GM21528 (cell line): ENCODE measurements around the gene MFGE8.
A peak's percentile ranks its signal among the peaks of the same experiment; 100 is the strongest.

ENCODE experiments used
- ATAC-seq: cut with Tn5 transposase; IDR thresholded peaks from one replicate; pipeline ENCODE4 v1.9.1; 2021; ENCODE audit warnings: mild to moderate bottlenecking, moderate library complexity; ENCODE audit not compliant: unreplicated experiment, low FRiP score

Gene MFGE8

GRCh38 chr15:88920186-88920891 is 7.2 kb upstream of the MFGE8 start:
- ATAC-seq: no peak

GRCh38 chr15:88918738-88919137 is 5.6 kb upstream of the MFGE8 start:
- ATAC-seq: no peak

- no peak for ATAC-seq
These were observed 4.6 kb upstream of the MFGE8 start for GRCh38 chr15:88917760-88918159.

GRCh38 chr15:88915354-88915753 is 2.2 kb upstream of the MFGE8 start:
- no peak for ATAC-seq

GRCh38 chr15:88913850-88914169 is 631 bp upstream of the MFGE8 start:
- ATAC-seq: no peak

GRCh38 chr15:88912500-88912921 is 668 bp downstream of the MFGE8 start:
- no peak for ATAC-seq

GRCh38 chr15:88911766-88912118 is 1.4 kb downstream of the MFGE8 start:
- no peak for ATAC-seq

- no peak for ATAC-seq
These were observed 3.0 kb downstream of the MFGE8 start for GRCh38 chr15:88909956-88910831.

GRCh38 chr15:88908697-88909621 is 4.2 kb downstream of the MFGE8 start:
- ATAC-seq: no peak

GRCh38 chr15:88908123-88908522 is 5.1 kb downstream of the MFGE8 start:
- ATAC-seq: no peak

GRCh38 chr15:88907111-88907510 is 6.1 kb downstream of the MFGE8 start:
- no peak for ATAC-seq

- no peak for ATAC-seq
These were observed 6.6 kb downstream of the MFGE8 start for GRCh38 chr15:88906551-88906950.

- no peak for ATAC-seq
These were observed 7.0 kb downstream of the MFGE8 start for GRCh38 chr15:88906130-88906529.

GRCh38 chr15:88905576-88905975 is 7.6 kb downstream of the MFGE8 start:
- ATAC-seq: no peak

- ATAC-seq: peak; percentile 80
These were observed 8.4 kb downstream of the MFGE8 start for GRCh38 chr15:88904624-88905327.

- no peak for ATAC-seq
These were observed 8.9 kb downstream of the MFGE8 start for GRCh38 chr15:88904257-88904623.

GRCh38 chr15:88902846-88903245 is 10.3 kb downstream of the MFGE8 start:
- ATAC-seq: no peak

GRCh38 chr15:88902221-88902835 is 10.9 kb downstream of the MFGE8 start:
- ATAC-seq: no peak

- ATAC-seq: no peak
These were observed 11.5 kb downstream of the MFGE8 start for GRCh38 chr15:88901508-88902220.
